HEK293 (cell line): ENCODE measurements around the gene NPNT.

Experiments used
- CTCF ChIA-PET: fragments of 350-600 bp; formaldehyde crosslinking; extraction: SDS; loops from one replicate; lab custom pipeline; 2021; ENCODE audit warnings: antibody characterized with exemption; lab: Yijun Ruan, JAX
- POLR2A ChIA-PET: fragments of 300-600 bp; formaldehyde crosslinking; extraction: SDS; loops from one replicate; lab custom pipeline; 2020; ENCODE audit warnings: antibody characterized with exemption, inconsistent platforms; lab: Yijun Ruan, JAX
- H3K27ac ChIP-seq: fragments of 200-500 bp; sonication (Bioruptor generic); 2 replicates; pipeline ENCODE4 v1.5.1; 2014; ENCODE audit warnings: low read depth, low read length, control low read depth, inconsistent platforms; ENCODE audit errors: extremely low read depth
- H3K36me3 ChIP-seq, 2 experiments: fragments of 200-500 bp in 1 of 2; sonication (Bioruptor generic) in 1 of 2; 1 replicate in 1 of 2; 2 replicates in 1 of 2; pipeline ENCODE4 v1.5.1; 2014 to 2017; ENCODE audit warnings: inconsistent platforms in 2 of 2, low read length in 2 of 2; ENCODE audit not compliant: control insufficient read depth in 2 of 2, insufficient read depth in 1 of 2
- H3K4me1 ChIP-seq: fragments of 200-500 bp; sonication (Bioruptor generic); 2 replicates; pipeline ENCODE4 v1.5.1; 2014; ENCODE audit warnings: mild to moderate bottlenecking, low read length, inconsistent platforms; ENCODE audit not compliant: control insufficient read depth, insufficient read depth
- H3K4me3 ChIP-seq: 2 replicates; pipeline ENCODE4 v1.5.1; 2011; ENCODE audit warnings: low read depth, mild to moderate bottlenecking, control low read depth, low read length, moderate library complexity
- H3K9me3 ChIP-seq: fragments of 200-500 bp; sonication (Bioruptor generic); 2 replicates; pipeline ENCODE4 v1.5.1; 2014; ENCODE audit warnings: low read depth, low read length, inconsistent platforms; ENCODE audit not compliant: control insufficient read depth, insufficient read depth
- BCL11B ChIP-seq: fragments of 450-650 bp; formaldehyde crosslinking; IDR thresholded peaks from 2 replicates; pipeline ENCODE4 v1.5.1; 2016; ENCODE audit warnings: low read depth, missing biosample characterization, missing genetic modification characterization
- HOXA7 ChIP-seq: sonication (generic); formaldehyde crosslinking; IDR thresholded peaks from 2 replicates; pipeline ENCODE4 v1.8.1; 2022; ENCODE audit warnings: missing genetic modification reagents, borderline replicate concordance
- HOXC10 ChIP-seq: sonication (generic); formaldehyde crosslinking; IDR thresholded peaks from 2 replicates; pipeline ENCODE4 v1.8.1; 2023; ENCODE audit warnings: mild to moderate bottlenecking, missing genetic modification reagents
- KLF17 ChIP-seq: fragments of 450-650 bp; formaldehyde crosslinking; IDR thresholded peaks from 2 replicates; pipeline ENCODE4 v1.5.1; 2016; ENCODE audit warnings: missing biosample characterization, missing genetic modification characterization
- PRDM10 ChIP-seq: fragments of 450-650 bp; formaldehyde crosslinking; IDR thresholded peaks from 2 replicates; pipeline ENCODE4 v1.5.1; 2016; ENCODE audit warnings: missing biosample characterization, missing genetic modification characterization
- SP3 ChIP-seq: fragments of 450-650 bp; formaldehyde crosslinking; IDR thresholded peaks from 2 replicates; pipeline ENCODE4 v1.5.1; 2016; ENCODE audit warnings: missing biosample characterization, missing genetic modification characterization
- ZNF138 ChIP-seq: fragments of 450-650 bp; formaldehyde crosslinking; IDR thresholded peaks from 2 replicates; pipeline ENCODE4 v1.5.1; 2016; ENCODE audit warnings: missing biosample characterization, missing genetic modification characterization, borderline replicate concordance
- ZNF140 ChIP-seq: fragments of 450-650 bp; formaldehyde crosslinking; IDR thresholded peaks from 2 replicates; pipeline ENCODE4 v1.5.1; 2016; ENCODE audit warnings: missing biosample characterization, missing genetic modification characterization
- ZNF175 ChIP-seq: fragments of 450-650 bp; formaldehyde crosslinking; IDR thresholded peaks from 2 replicates; pipeline ENCODE4 v1.5.1; 2016; ENCODE audit warnings: missing biosample characterization, missing genetic modification characterization
- ZNF18 ChIP-seq: fragments of 450-650 bp; formaldehyde crosslinking; IDR thresholded peaks from 2 replicates; pipeline ENCODE4 v1.5.1; 2016; ENCODE audit warnings: missing biosample characterization, missing genetic modification characterization
- ZNF223 ChIP-seq: fragments of 450-650 bp; formaldehyde crosslinking; IDR thresholded peaks from 2 replicates; pipeline ENCODE4 v1.5.1; 2016; ENCODE audit warnings: missing biosample characterization, missing genetic modification characterization
- ZNF23 ChIP-seq: fragments of 450-650 bp; formaldehyde crosslinking; IDR thresholded peaks from 2 replicates; pipeline ENCODE4 v1.5.1; 2016; ENCODE audit warnings: missing biosample characterization, missing genetic modification characterization, borderline replicate concordance
- ZNF324 ChIP-seq: fragments of 450-650 bp; formaldehyde crosslinking; IDR thresholded peaks from 2 replicates; pipeline ENCODE4 v1.5.1; 2016; ENCODE audit warnings: missing biosample characterization, missing genetic modification characterization
- ZNF341 ChIP-seq: fragments of 450-650 bp; formaldehyde crosslinking; IDR thresholded peaks from 2 replicates; pipeline ENCODE4; 2016; ENCODE audit warnings: low read depth, missing biosample characterization, missing genetic modification characterization
- ZNF362 ChIP-seq: fragments of 450-650 bp; formaldehyde crosslinking; IDR thresholded peaks from 2 replicates; pipeline ENCODE4 v1.5.1; 2016; ENCODE audit warnings: missing biosample characterization, missing genetic modification characterization
- ZNF366 ChIP-seq: fragments of 450-650 bp; formaldehyde crosslinking; conservative IDR thresholded peaks from 2 replicates; pipeline ENCODE4 v1.5.1; 2016; ENCODE audit warnings: missing biosample characterization, missing genetic modification characterization
- ZNF544 ChIP-seq: fragments of 450-650 bp; formaldehyde crosslinking; IDR thresholded peaks from 2 replicates; pipeline ENCODE4 v1.5.0; 2017; ENCODE audit warnings: missing biosample characterization, missing genetic modification characterization
- ZSCAN5A ChIP-seq: fragments of 450-650 bp; formaldehyde crosslinking; IDR thresholded peaks from 2 replicates; pipeline ENCODE4 v1.5.1; 2016; ENCODE audit warnings: missing biosample characterization, missing genetic modification characterization

The NPNT gene

GRCh38 chr4:105871997-105872396 is 23.3 kb upstream of the NPNT start (continued):
- TF ChIP-seq KLF17, result no peak
- TF ChIP-seq ZNF175 (tag by site-specific recombination), result no peak
- TF ChIP-seq ZSCAN5A, result no peak
- no peak for TF ChIP-seq ZNF18
- TF ChIP-seq ZNF341, result no peak
- no peak for TF ChIP-seq ZNF138 (tag by site-specific recombination)

- no peaks in the 10 kb centered on the region for H3K9me3 ChIP-seq
- POLR2A ChIA-PET, result interaction anchor here (0.6 kb wide), 1 partner anchor 23 kb away, joined by 3 read pairs; no protein-coding TSS in a partner anchor
- CTCF ChIA-PET, result no interaction called here
- H3K4me3 ChIP-seq, result no peak overlapping the region
- no peak overlapping the region for H3K27ac ChIP-seq
- H3K4me1 ChIP-seq, result no peaks in the 10 kb centered on the region
- H3K36me3 ChIP-seq, result no peaks in the 10 kb centered on the region
- TF ChIP-seq ZNF140, result no peak
- no peak for TF ChIP-seq PRDM10 (tag by site-specific recombination)
Measured at GRCh38 chr4:105875233-105875632, 20.0 kb upstream of the NPNT start.

- Histone ChIP-seq H3K4me3 (no peak overlapping the region), H3K9me3 (no peaks in the 10 kb centered on the region), H3K4me1 (no peaks in the 10 kb centered on the region), H3K36me3 (no peaks in the 10 kb centered on the region), H3K27ac (no peak overlapping the region)
- POLR2A ChIA-PET, result no interaction called here
- CTCF ChIA-PET, result interaction anchor here (0.7 kb wide), 1 partner anchor 405 kb away, joined by 3 read pairs; the partner anchor contains the start of gene PPA2
- TF ChIP-seq ZNF324 (tag by site-specific recombination) (no peak), ZNF362 (tag by site-specific recombination) (no peak), SP3 (tag by site-specific recombination) (no peak), ZNF341 (no peak), ZNF223 (tag by site-specific recombination) (no peak), ZNF366 (tag by site-specific recombination) (no peak), ZNF23 (tag by site-specific recombination) (no peak), BCL11B (tag by site-specific recombination) (no peak), HOXC10 (CRISPR knock-in tag) (no peak), ZNF544 (tag by site-specific recombination) (no peak), HOXA7 (CRISPR knock-in tag) (no peak)
Measured at GRCh38 chr4:105878668-105879067, 16.6 kb upstream of the NPNT start.
